Endothelial cell of umbilical vein (primary cell): ENCODE data around the gene EDARADD. TPM values are rescaled to one million over a fixed set of nuclear protein-coding genes. Genes with fewer than 3 reads are reported as not detected.

Experiments used
- BruUV-seq: library from RNA; stranded (reverse); fragments of 400-500 nt; replicated peaks from 2 replicates; lab custom pipeline; 2021; lab: Mats Ljungman, UMichigan
- CTCF ChIA-PET: fragments of 300-600, 350-600 bp; sonication (Branson Sonifier 250); formaldehyde crosslinking; loops from one replicate; lab custom pipeline; 2021; ENCODE audit warnings: antibody characterized with exemption, inconsistent platforms; lab: Charles Lee
- POLR2A ChIA-PET: fragments of 300-600, 350-600 bp; sonication (Branson Sonifier 250); formaldehyde crosslinking; loops from one replicate; lab custom pipeline; 2021; ENCODE audit warnings: antibody characterized with exemption, inconsistent platforms; lab: Charles Lee
- DNase-seq: peaks from one replicate; pipeline ENCODE4 v3.0.0-alpha.2; 2011; ENCODE audit warnings: low read depth, low spot score
- FAIRE-seq: peaks from 2 replicates; lab custom pipeline; 2011; peaks lifted over from hg19 to GRCh38; lab: Jason Lieb, UNC
- H2AFZ ChIP-seq: 2 replicates; pipeline ENCODE4 v1.6.0; 2012; ENCODE audit warnings: low read depth, low read length, control low read depth, inconsistent platforms
- H3K27ac ChIP-seq: 2 replicates; pipeline ENCODE4 v1.5.1; 2011; ENCODE audit warnings: low read depth, mild to moderate bottlenecking, control low read depth, low read length, moderate library complexity; ENCODE audit not compliant: insufficient read depth
- H3K27me3 ChIP-seq, 2 experiments: 2 replicates each; pipeline versions ENCODE4 v1.6.0 to v1.6.1; 2011; ENCODE audit warnings: low read length in 2 of 2, mixed read lengths in 1 of 2; ENCODE audit not compliant: control insufficient read depth in 2 of 2, insufficient read depth in 2 of 2
- H3K36me3 ChIP-seq, 2 experiments: 2 replicates in 1 of 2; 3 replicates in 1 of 2; pipeline ENCODE4 v1.5.1; 2011; ENCODE audit warnings: low read length in 2 of 2, mild to moderate bottlenecking in 1 of 2, moderate library complexity in 1 of 2; ENCODE audit not compliant: control insufficient read depth in 2 of 2, insufficient read depth in 2 of 2; ENCODE audit errors: extremely low read depth in 1 of 2
- H3K4me1 ChIP-seq: 3 replicates; pipeline ENCODE4 v1.5.1; 2011; ENCODE audit warnings: mild to moderate bottlenecking, low read length; ENCODE audit not compliant: control insufficient read depth, insufficient read depth; ENCODE audit errors: extremely low read depth
- H3K4me2 ChIP-seq: 2 replicates; pipeline ENCODE4 v1.6.1; 2011; ENCODE audit warnings: low read length, control low read depth, mixed read lengths; ENCODE audit not compliant: insufficient read depth
- H3K4me3 ChIP-seq, 3 experiments: fragments of 200-600 bp in 1 of 3; sonication (generic), shearing (Covaris generic) in 1 of 3; replicated peaks in 1 of 3; 2 replicates each; pipeline ENCODE4 v1.5.1; 2011 to 2016; ENCODE audit warnings: control low read depth in 3 of 3, low read length in 3 of 3, mild to moderate bottlenecking in 2 of 3, inconsistent platforms in 1 of 3, low read depth in 1 of 3, moderate library complexity in 1 of 3; ENCODE audit not compliant: insufficient read depth in 1 of 3
- H3K79me2 ChIP-seq: 2 replicates; pipeline ENCODE4 v1.6.0; 2012; ENCODE audit warnings: low read length, inconsistent platforms; ENCODE audit not compliant: control insufficient read depth, insufficient read depth
- H3K9ac ChIP-seq: replicated peaks from 2 replicates; pipeline ENCODE3; 2011; ENCODE audit warnings: low read length, control low read depth; ENCODE audit not compliant: insufficient read depth; ENCODE audit errors: extremely low read depth
- H3K9me1 ChIP-seq: replicated peaks from 3 replicates; pipeline ENCODE4 v1.6.0; 2011; ENCODE audit warnings: mild to moderate bottlenecking, low read length; ENCODE audit not compliant: control insufficient read depth, insufficient read depth; ENCODE audit errors: extremely low read depth
- H3K9me3 ChIP-seq: replicated peaks from 2 replicates; pipeline ENCODE4 v1.5.1; 2012; ENCODE audit warnings: low read length, inconsistent platforms; ENCODE audit not compliant: control insufficient read depth, insufficient read depth
- H4K20me1 ChIP-seq: replicated peaks from 2 replicates; pipeline ENCODE3; 2011; ENCODE audit warnings: mild to moderate bottlenecking, low read length; ENCODE audit not compliant: control insufficient read depth, insufficient read depth; ENCODE audit errors: extremely low read depth
- CTCF ChIP-seq, 2 donors: IDR thresholded peaks; 1 replicate in 1 of 2; 2 replicates in 1 of 2; pipeline ENCODE4 v1.5.1; 2011; ENCODE audit warnings: low read length in 2 of 2, mild to moderate bottlenecking in 2 of 2, moderate library complexity in 2 of 2, control low read depth in 1 of 2, inconsistent platforms in 1 of 2, low read depth in 1 of 2; ENCODE audit not compliant: insufficient read depth in 1 of 2; ENCODE audit errors: extremely low read depth in 1 of 2
- EZH2 ChIP-seq: IDR thresholded peaks from 2 replicates; pipeline ENCODE4 v1.6.1; 2012; ENCODE audit warnings: borderline replicate concordance, low read depth, mild to moderate bottlenecking, moderate library complexity, low read length, inconsistent platforms; ENCODE audit not compliant: severe bottlenecking
- FOS ChIP-seq: IDR thresholded peaks from 2 replicates; pipeline ENCODE4 v1.6.1; 2011; ENCODE audit warnings: mild to moderate bottlenecking, low read length, moderate library complexity, borderline replicate concordance; ENCODE audit not compliant: insufficient read depth
- GATA2 ChIP-seq: IDR thresholded peaks from 2 replicates; pipeline ENCODE4 v1.7.0; 2011; ENCODE audit warnings: low read depth, mild to moderate bottlenecking, moderate library complexity, mixed read lengths, low read length; ENCODE audit not compliant: insufficient read length, insufficient read depth
- JUN ChIP-seq: IDR thresholded peaks from 2 replicates; pipeline ENCODE4 v1.6.1; 2011; ENCODE audit warnings: borderline replicate concordance, low read depth; ENCODE audit not compliant: insufficient read length, insufficient read depth
- MAX ChIP-seq: IDR thresholded peaks from 2 replicates; pipeline ENCODE4 v1.6.1; 2011; ENCODE audit not compliant: insufficient read depth, insufficient read length
- MYC ChIP-seq: IDR thresholded peaks from one replicate; pipeline ENCODE4 v1.6.1; 2011; ENCODE audit warnings: mild to moderate bottlenecking, low read depth, low read length
- POLR2A ChIP-seq: IDR thresholded peaks from 2 replicates; pipeline ENCODE4 v1.6.1; 2012; ENCODE audit warnings: low read depth, mild to moderate bottlenecking, control low read depth, low read length
- POLR2AphosphoS5 ChIP-seq: IDR thresholded peaks from 2 replicates; pipeline ENCODE4 v1.6.1; 2012; ENCODE audit warnings: low read depth, mild to moderate bottlenecking, control low read depth, low read length, moderate library complexity; ENCODE audit not compliant: insufficient read depth
- dilution Hi-C: fragments of 300-500 bp; cut with MboI; formaldehyde crosslinking; loops from one replicate; pipeline ENCODE4 v1.15.0; 2019; ENCODE audit warnings: low sequenced_read_pairs; ENCODE audit not compliant: extremely low pct_ligation_motif_present
- intact Hi-C: fragments of 100-400 bp; cut with micrococcal nuclease; formaldehyde crosslinking; loops from one replicate; pipeline ENCODE4 v1.10.0; 2022
- polyA plus RNA-seq, 4 experiments: library from polyadenylated mRNA; depleted of rRNA in 3 of 4; stranded (reverse) in 3 of 4; unstranded in 1 of 4; fragments of >200 nt; gene quantifications; 2 replicates each; pipeline versions ENCODE4 v1.2.1 to v1.2.3, GENCODE V29; 2011 to 2012; ENCODE audit warnings: missing spikeins in 1 of 4
- total RNA-seq: library from RNA; stranded (reverse); gene quantifications from 2 replicates; pipeline ENCODE4 v1.2.3, GENCODE V29; 2021

Gene EDARADD
- total and polyA plus RNA-seq, 2 donors (not counting 3 experiments of a cell fraction or from before 2014, with no cell fraction given): not detected

DNA sequence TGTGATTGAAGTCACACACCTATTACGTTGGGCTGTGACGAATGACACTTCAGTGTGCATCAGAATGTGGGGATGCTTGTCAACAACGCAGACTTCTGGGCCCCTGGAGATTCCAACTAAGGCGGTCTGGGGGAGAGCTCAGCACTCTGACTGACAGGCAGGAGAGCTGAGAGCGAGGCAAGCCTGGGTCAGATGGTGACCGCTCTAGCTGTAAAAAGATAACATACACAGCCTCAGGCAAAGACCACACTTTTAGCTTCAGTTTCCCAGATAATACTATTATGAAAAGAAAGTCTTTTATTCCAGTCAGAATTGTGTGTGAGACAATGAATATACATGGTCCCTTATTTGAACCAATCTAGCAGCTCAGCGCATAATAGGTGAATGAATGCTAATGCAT lies 25.4 kb downstream of the EDARADD start:
- no peak for TF ChIP-seq POLR2AphosphoS5
- no peak for TF ChIP-seq MYC
- TF ChIP-seq MAX: no peak
- TF ChIP-seq EZH2: no peak
- no peak for TF ChIP-seq CTCF (IDR thresholded peaks at IDR 0.05; ENCODE audit: extremely low read depth in 1 of 2, insufficient read depth in 1 of 2, low read depth in 1 of 2, low read length in 2 of 2)
- TF ChIP-seq POLR2A: no peak
- TF ChIP-seq JUN: no peak
- no peak for TF ChIP-seq GATA2
- TF ChIP-seq FOS: no peak
- CTCF ChIA-PET: no interaction called here
- H3K4me1 ChIP-seq: no peaks in the 10 kb centered on the region
- H3K36me3 ChIP-seq: no peaks in the 10 kb centered on the region
- POLR2A ChIA-PET: no interaction called here
- H3K9ac ChIP-seq: no peak overlapping the region
- H3K4me3 ChIP-seq: no peak overlapping the region
- dilution Hi-C loops: no loop called here
- H3K27ac ChIP-seq: no peak overlapping the region
- no peak overlapping the region for H3K4me2 ChIP-seq
- DNase-seq (no peak), FAIRE-seq (no peak)
- no peaks in the 10 kb centered on the region for H4K20me1 ChIP-seq
- H3K27me3 ChIP-seq: no peaks in the 10 kb centered on the region
- no TSS peak for BruUV-seq
- no peak overlapping the region for H2AFZ ChIP-seq
- intact Hi-C loops: no loop called here
- no peaks in the 10 kb centered on the region for H3K9me1 ChIP-seq
- H3K79me2 ChIP-seq: no peaks in the 10 kb centered on the region
- no peaks in the 10 kb centered on the region for H3K9me3 ChIP-seq
